HG03135 (cell line): Measurements from ENCODE around the gene DNAJC22.
"Not testable (repeated sequence)": the region's sequence is repeated elsewhere in the genome, so short reads cannot be mapped to it uniquely, and the experiment has no call there.

ENCODE experiments used
- ATAC-seq: cut with Tn5 transposase; IDR thresholded peaks from one replicate; pipeline ENCODE4 v1.9.1; 2021; ENCODE audit warnings: mild to moderate bottlenecking, moderate library complexity; ENCODE audit not compliant: unreplicated experiment

The DNAJC22 gene

GRCh38 chr12:49367381-49368239 lies 20.9 kb downstream of the DNAJC22 start, which contains the start of gene SPATS2:
Gene SPATS2, plus strand, starts transcription at chr12:49367462. Its CDS starts 93,551 bp downstream, at chr12:49461013.
- ATAC-seq, result no peak

GRCh38 chr12:49368240-49368600 lies 21.5 kb downstream of the DNAJC22 start:
- ATAC-seq, result no peak

GRCh38 chr12:49369411-49370145 lies 22.9 kb downstream of the DNAJC22 start:
- ATAC-seq, result peak; percentile 40

- no peak for ATAC-seq
These were observed 23.9 kb downstream of the DNAJC22 start for GRCh38 chr12:49370539-49370938.

- no peak for ATAC-seq
These were observed 28.7 kb downstream of the DNAJC22 start for GRCh38 chr12:49375406-49375805.

- ATAC-seq, result no peak
These were observed 30.7 kb downstream of the DNAJC22 start for GRCh38 chr12:49377386-49377785.

GRCh38 chr12:49380184-49380583 lies 33.5 kb downstream of the DNAJC22 start:
- ATAC-seq, result not testable (repeated sequence)

GRCh38 chr12:49388682-49389386 lies 42.1 kb downstream of the DNAJC22 start:
- no peak for ATAC-seq

- ATAC-seq, result no peak
These were observed 42.7 kb downstream of the DNAJC22 start for GRCh38 chr12:49389387-49389703.

GRCh38 chr12:49397000-49397399 lies 50.3 kb downstream of the DNAJC22 start:
- ATAC-seq, result no peak

- ATAC-seq, result no peak
These were observed 53.6 kb downstream of the DNAJC22 start for GRCh38 chr12:49400304-49400703.
